H1 (cell line): ENCODE measurements around the gene UVRAG. TPM values are rescaled to one million over a fixed set of nuclear protein-coding genes. Genes with fewer than 3 reads are reported as not detected.

Source experiments
- CTCF ChIA-PET: fragments of 300-600 bp; sonication (Branson Sonifier 250); formaldehyde crosslinking; loops from one replicate; lab custom pipeline; 2021; ENCODE audit not compliant: partially characterized antibody; lab: Charles Lee
- POLR2A ChIA-PET: fragments of 300-600 bp; sonication (Branson Sonifier 250); formaldehyde crosslinking; loops from one replicate; lab custom pipeline; 2021; ENCODE audit warnings: inconsistent platforms; ENCODE audit not compliant: partially characterized antibody; lab: Charles Lee
- DNase-seq, 2 experiments: peaks; one replicate each; pipeline versions ENCODE4 v3.0.0 to v3.0.0-alpha.2; 2010 to 2022; ENCODE audit warnings: low spot score in 2 of 2, low read depth in 1 of 2, mixed read lengths in 1 of 2
- FAIRE-seq: peaks from 2 replicates; lab custom pipeline; 2011; peaks lifted over from hg19 to GRCh38; lab: Jason Lieb, UNC
- H2AFZ ChIP-seq: 2 replicates; pipeline ENCODE4 v1.8.1; 2012; ENCODE audit warnings: low read length, inconsistent platforms
- H2AK5ac ChIP-seq: 2 replicates; pipeline ENCODE4 v1.6.1; 2013; ENCODE audit warnings: low read depth, low read length
- H2BK120ac ChIP-seq: replicated peaks from 2 replicates; pipeline ENCODE3; 2013; ENCODE audit warnings: low read depth, low read length, inconsistent platforms
- H2BK12ac ChIP-seq: 2 replicates; pipeline ENCODE4 v1.6.1; 2013; ENCODE audit warnings: low read depth, low read length
- H2BK15ac ChIP-seq: 2 replicates; pipeline ENCODE4 v1.6.1; 2013; ENCODE audit warnings: low read length
- H2BK20ac ChIP-seq: 2 replicates; pipeline ENCODE4 v1.6.1; 2013; ENCODE audit warnings: low read length
- H2BK5ac ChIP-seq: 2 replicates; pipeline ENCODE4 v1.6.1; 2013; ENCODE audit warnings: low read depth, low read length
- H3K14ac ChIP-seq: 2 replicates; pipeline ENCODE4 v1.6.1; 2013; ENCODE audit warnings: inconsistent platforms; ENCODE audit not compliant: insufficient read length
- H3K18ac ChIP-seq: 2 replicates; pipeline ENCODE4 v1.6.1; 2013; ENCODE audit warnings: low read length; ENCODE audit errors: extremely low read depth
- H3K23ac ChIP-seq: 2 replicates; pipeline ENCODE4 v1.6.1; 2013; ENCODE audit warnings: inconsistent platforms; ENCODE audit not compliant: insufficient read length
- H3K23me2 ChIP-seq: 2 replicates; pipeline ENCODE4 v1.6.1; 2013; ENCODE audit warnings: low read depth, low read length
- H3K27ac ChIP-seq: 2 replicates; pipeline ENCODE4 v1.6.1; 2011; ENCODE audit warnings: low read depth, low read length, inconsistent platforms
- H3K27me3 ChIP-seq, 4 experiments: replicated peaks in 1 of 4; 1 replicate in 1 of 4; 2 replicates in 3 of 4; pipeline versions ENCODE4 v1.6.1 to v1.8.1; 2011 to 2013; ENCODE audit warnings: low read length in 3 of 4, mild to moderate bottlenecking in 3 of 4, inconsistent platforms in 2 of 4, mixed read lengths in 2 of 4, moderate library complexity in 1 of 4; ENCODE audit not compliant: control insufficient read depth in 3 of 4, insufficient read depth in 3 of 4; ENCODE audit errors: extremely low read depth in 1 of 4
- H3K36me3 ChIP-seq, 4 experiments: 2 replicates each; pipeline versions ENCODE4 v1.6.1 to v1.8.1; 2011 to 2013; ENCODE audit warnings: mild to moderate bottlenecking in 4 of 4, low read length in 3 of 4, moderate library complexity in 2 of 4, control low read depth in 1 of 4, inconsistent platforms in 1 of 4; ENCODE audit not compliant: insufficient read depth in 4 of 4, control insufficient read depth in 2 of 4
- H3K4ac ChIP-seq: replicated peaks from 2 replicates; pipeline ENCODE3; 2013; ENCODE audit warnings: low read length, low read depth, mixed read lengths, inconsistent platforms; ENCODE audit not compliant: insufficient read length
- H3K4me1 ChIP-seq, 4 experiments: replicated peaks in 1 of 4; 1 replicate in 1 of 4; 2 replicates in 3 of 4; pipeline versions ENCODE4 v1.6.1 to v1.8.1; 2011 to 2013; ENCODE audit warnings: low read length in 3 of 4, inconsistent platforms in 2 of 4, mixed read lengths in 1 of 4; ENCODE audit not compliant: insufficient read depth in 4 of 4, control insufficient read depth in 3 of 4
- H3K4me2 ChIP-seq, 2 experiments: 2 replicates each; pipeline versions ENCODE4 v1.6.1 to v1.8.1; 2011 to 2013; ENCODE audit warnings: low read depth in 2 of 2, low read length in 2 of 2, control low read depth in 1 of 2, inconsistent platforms in 1 of 2, mild to moderate bottlenecking in 1 of 2; ENCODE audit not compliant: insufficient read depth in 1 of 2
- H3K4me3 ChIP-seq, 4 experiments: fragments of 200-600, 300-600 bp in 1 of 4; sonication (generic), shearing (Covaris generic), sonication (Bioruptor Twin) in 1 of 4; 2 replicates each; pipeline versions ENCODE4 v1.5.1 to v1.8.1; 2011 to 2016; ENCODE audit warnings: low read length in 4 of 4, low read depth in 3 of 4, control low read depth in 2 of 4, inconsistent platforms in 2 of 4, mild to moderate bottlenecking in 2 of 4, mixed read lengths in 1 of 4, moderate library complexity in 1 of 4; ENCODE audit not compliant: insufficient read depth in 2 of 4; ENCODE audit errors: extremely low read depth in 1 of 4
- H3K56ac ChIP-seq: replicated peaks from 2 replicates; pipeline ENCODE3; 2013; ENCODE audit warnings: low read depth, mild to moderate bottlenecking, mixed read lengths, low read length, inconsistent platforms; ENCODE audit not compliant: insufficient read length
- H3K79me1 ChIP-seq: 2 replicates; pipeline ENCODE4 v1.6.1; 2013; ENCODE audit warnings: low read depth, low read length, control low read depth
- H3K79me2 ChIP-seq, 2 experiments: 2 replicates each; pipeline versions ENCODE4 v1.6.1 to v1.8.1; 2012 to 2013; ENCODE audit warnings: low read length in 2 of 2, mild to moderate bottlenecking in 2 of 2, inconsistent platforms in 1 of 2; ENCODE audit not compliant: insufficient read depth in 2 of 2, control insufficient read depth in 1 of 2
- H3K9ac ChIP-seq, 4 experiments: replicated peaks in 1 of 4; 1 replicate in 1 of 4; 2 replicates in 3 of 4; pipeline versions ENCODE4 v1.6.1 to v1.8.1; 2011 to 2013; ENCODE audit warnings: low read depth in 3 of 4, low read length in 3 of 4, control low read depth in 2 of 4, mild to moderate bottlenecking in 2 of 4, moderate library complexity in 2 of 4, inconsistent platforms in 1 of 4; ENCODE audit errors: extremely low read depth in 1 of 4
- H3K9me3 ChIP-seq, 2 experiments: 2 replicates each; pipeline versions ENCODE4 v1.6.1 to v1.8.1; 2012 to 2013; ENCODE audit warnings: mild to moderate bottlenecking in 2 of 2, moderate library complexity in 2 of 2, control low read depth in 1 of 2, inconsistent platforms in 1 of 2, low read depth in 1 of 2, low read length in 1 of 2, mixed read lengths in 1 of 2; ENCODE audit not compliant: insufficient read depth in 2 of 2
- H4K20me1 ChIP-seq, 2 experiments: replicated peaks in 1 of 2; 2 replicates each; pipeline versions ENCODE3 to v1.8.1; 2011 to 2013; ENCODE audit warnings: inconsistent platforms in 2 of 2, low read length in 2 of 2, mild to moderate bottlenecking in 1 of 2; ENCODE audit not compliant: insufficient read depth in 2 of 2, control insufficient read depth in 1 of 2
- H4K5ac ChIP-seq: 2 replicates; pipeline ENCODE4 v1.6.1; 2013; ENCODE audit warnings: low read length, low read depth, mixed read lengths, inconsistent platforms; ENCODE audit not compliant: insufficient read length
- H4K8ac ChIP-seq: 2 replicates; pipeline ENCODE4 v1.8.0; 2013; ENCODE audit warnings: mild to moderate bottlenecking, moderate library complexity, low read length, inconsistent platforms; ENCODE audit not compliant: insufficient read depth; ENCODE audit errors: extremely low read depth
- H4K91ac ChIP-seq: replicated peaks from 2 replicates; pipeline ENCODE3; 2013; ENCODE audit warnings: low read length, mixed read lengths, inconsistent platforms; ENCODE audit not compliant: insufficient read length
- BACH1 ChIP-seq: IDR thresholded peaks from 2 replicates; pipeline ENCODE4 v1.6.1; 2012; ENCODE audit warnings: low read length, improper control_type of control experiment
- CBX5 ChIP-seq: fragments of 300-800, 300-1000 bp; sonication (generic); IDR thresholded peaks from 2 replicates; pipeline ENCODE4 v1.7.1; 2016; ENCODE audit warnings: antibody characterized with exemption, low read length, low read depth
- EZH2 ChIP-seq: fragments of 200-600 bp; sonication (generic); IDR thresholded peaks from 2 replicates; pipeline ENCODE4 v1.7.1; 2012; ENCODE audit warnings: low read depth, mild to moderate bottlenecking, moderate library complexity, low read length, inconsistent platforms; ENCODE audit not compliant: severe bottlenecking
- FOSL1 ChIP-seq: IDR thresholded peaks from 2 replicates; pipeline ENCODE4 v1.6.1; 2011; ENCODE audit warnings: mild to moderate bottlenecking, low read depth, low read length, moderate library complexity; ENCODE audit not compliant: insufficient read depth
- GABPA ChIP-seq: IDR thresholded peaks from 2 replicates; pipeline ENCODE4 v1.6.1; 2011; ENCODE audit warnings: mild to moderate bottlenecking, low read length, moderate library complexity, borderline replicate concordance; ENCODE audit not compliant: insufficient read depth
- KDM5A ChIP-seq: fragments of 200-600 bp; IDR thresholded peaks from 2 replicates; pipeline ENCODE4 v1.7.1; 2012; ENCODE audit warnings: mild to moderate bottlenecking, low read length, inconsistent platforms, mixed read lengths
- PHF8 ChIP-seq: fragments of 200-600 bp; sonication (generic); conservative IDR thresholded peaks from 2 replicates; pipeline ENCODE4 v1.7.1; 2012; ENCODE audit warnings: low read depth, mild to moderate bottlenecking, inconsistent platforms, low read length, moderate library complexity
- POLR2AphosphoS5 ChIP-seq: IDR thresholded peaks from 2 replicates; pipeline ENCODE4 v1.6.1; 2011; ENCODE audit warnings: low read depth, low read length
- SRF ChIP-seq: IDR thresholded peaks from 2 replicates; pipeline ENCODE4 v1.6.1; 2011; ENCODE audit warnings: mild to moderate bottlenecking, low read depth, low read length, moderate library complexity
- TBP ChIP-seq: IDR thresholded peaks from 2 replicates; pipeline ENCODE4 v1.6.1; 2011; ENCODE audit warnings: low read depth, low read length, improper control_type of control experiment
- WGBS, 2 experiments: shearing (Covaris generic) in 1 of 2; methylation state at CpG; one replicate each; pipeline versions ENCODE4 v1.1.6 to v1.1.7; 2013 to 2015; ENCODE audit warnings: low lambda C conversion rate in 2 of 2, mixed read lengths in 2 of 2, inconsistent platforms in 1 of 2, low coverage in 1 of 2, missing lambda C conversion rate in 1 of 2; ENCODE audit not compliant: insufficient replicate concordance in 2 of 2, insufficient coverage in 1 of 2, insufficient read length in 1 of 2; ENCODE audit errors: extremely low coverage in 1 of 2, missing lambda C conversion rate in 1 of 2; 5-methylcytosine and 5-hydroxymethylcytosine counted together
- polyA plus RNA-seq, 7 experiments: library from polyadenylated mRNA; depleted of rRNA in 3 of 7; stranded (reverse) in 5 of 7; unstranded in 2 of 7; fragments of >200 nt in 5 of 7; fragments of 200-250 nt in 2 of 7; gene quantifications; 1 replicate in 5 of 7; 2 replicates in 1 of 7; 4 replicates in 1 of 7; pipeline versions ENCODE4 v1.2.1 to v1.2.3, GENCODE V29; 2011 to 2013; ENCODE audit warnings: missing spikeins in 2 of 7, mixed read lengths in 2 of 7
- total RNA-seq: library from RNA; stranded (reverse); fragmentation: NEBNext Ultra II Directional; extraction: Animal tissue kit (Norgen Biotek cat#: 25700); gene quantifications from 2 replicates; pipeline ENCODE4 v1.2.1, GENCODE V29; 2021
- TF ChIP-seq, protein P1 (sequence below): IDR thresholded peaks from 2 replicates; pipeline ENCODE4 v1.6.1; 2011; ENCODE audit warnings: low read depth, mild to moderate bottlenecking, low read length; ENCODE audit not compliant: insufficient read depth

Gene UVRAG
- total and polyA plus RNA-seq, 2 of the 8 experiments (the other 6 are each of a cell fraction or from before 2014, with no cell fraction given): 5.5 to 14.7 TPM

DNA sequence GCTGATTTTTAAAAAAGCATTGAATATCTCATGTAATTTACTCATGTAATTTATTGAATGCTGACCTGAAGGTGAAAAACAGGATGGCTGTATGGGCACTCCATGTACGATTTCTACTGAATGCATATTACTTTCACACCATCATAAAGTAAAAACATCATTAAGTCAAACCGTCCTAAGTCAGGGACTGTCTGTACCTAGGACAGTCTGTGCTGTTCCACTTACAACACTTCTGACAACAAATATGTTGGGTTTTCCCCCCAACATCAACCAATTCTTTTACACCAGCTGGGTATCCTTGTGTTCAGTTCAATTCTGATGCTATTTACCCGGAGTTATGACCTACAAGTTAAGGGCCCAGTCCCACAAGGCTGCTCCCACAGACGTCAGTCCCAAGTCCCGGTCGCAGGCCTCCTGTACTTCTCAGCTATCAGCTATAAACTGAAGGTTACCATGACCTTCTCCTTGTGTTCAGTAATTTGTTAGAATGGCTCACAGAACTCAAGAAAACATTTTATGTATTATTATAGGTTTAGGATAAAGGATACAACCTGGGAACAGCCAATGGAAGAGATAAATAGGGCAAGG lies 17.0 kb downstream of the UVRAG start:
- CTCF ChIA-PET: interaction anchor here (0.8 to 4.1 kb wide), 6 partner anchors 10 to 126 kb away, joined by 3 to 15 read pairs (median 4); no protein-coding TSS in a partner anchor
- POLR2A ChIA-PET: interaction anchor here (0.6 to 2.9 kb wide), 2 partner anchors 14 to 16 kb away, joined by 5 to 9 read pairs; partner anchors contain the start of gene UVRAG
- Histone ChIP-seq H2BK12ac (no peak overlapping the region), H4K20me1 (peaks cover 0 to 3% of the 10 kb centered on the region in 2 experiments), H3K23me2 (no peaks in the 10 kb centered on the region), H3K56ac (no peak overlapping the region), H3K9ac (no peak overlapping the region), H3K79me1 (no peaks in the 10 kb centered on the region; the same call in 1 of the 2 replicates), H4K91ac (no peak overlapping the region), H2AFZ (no peak overlapping the region), H3K4me3 (no peak overlapping the region), H2BK5ac (no peak overlapping the region), H2BK120ac (no peak overlapping the region), H2BK20ac (no peak overlapping the region), H3K27me3 (no peaks in the 10 kb centered on the region), H3K4me2 (no peak overlapping the region), H3K4ac (no peak overlapping the region), H3K36me3 (no peaks in the 10 kb centered on the region), H3K79me2 (peaks cover 0 to 5% of the 10 kb centered on the region in 2 experiments; a peak in 2 of 4 replicates), H3K23ac (no peak overlapping the region), H3K9me3 (no peaks in the 10 kb centered on the region), H2AK5ac (no peak overlapping the region), H3K4me1 (no peaks in the 10 kb centered on the region; a peak in 1 of 7 replicates), H4K5ac (no peak overlapping the region), H3K18ac (no peak overlapping the region), H2BK15ac (no peak overlapping the region), H3K27ac (no peak overlapping the region), H3K14ac (no peak overlapping the region), H4K8ac (no peak overlapping the region)
- TF ChIP-seq TBP (no peak), GABPA (no peak), BACH1 (no peak), POLR2AphosphoS5 (no peak), EZH2 (no peak), FOSL1 (no peak), PHF8 (no peak), CBX5 (no peak), KDM5A (no peak), SRF (no peak)
- TF ChIP-seq, protein P1, sequence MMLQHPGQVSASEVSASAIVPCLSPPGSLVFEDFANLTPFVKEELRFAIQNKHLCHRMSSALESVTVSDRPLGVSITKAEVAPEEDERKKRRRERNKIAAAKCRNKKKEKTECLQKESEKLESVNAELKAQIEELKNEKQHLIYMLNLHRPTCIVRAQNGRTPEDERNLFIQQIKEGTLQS: no peak
- FAIRE-seq (no peak), DNase-seq (no peak)
- WGBS, 2 experiments: 94% methylated on average over 6 of the region's 6 CpGs; no CpG with 5 or more reads in 1 of the 2 experiments
